GM18867 (cell line): ENCODE measurements around the gene DPYSL3.

Source experiments
- ATAC-seq: cut with Tn5 transposase; IDR thresholded peaks from one replicate; pipeline ENCODE4 v1.9.1; 2021; ENCODE audit warnings: mild to moderate bottlenecking, moderate library complexity; ENCODE audit not compliant: unreplicated experiment

The DPYSL3 gene

GRCh38 chr5:147515269-147515668 lies 5.4 kb upstream of the DPYSL3 start:
- no peak for ATAC-seq

GRCh38 chr5:147512659-147513379 lies 3.0 kb upstream of the DPYSL3 start:
- no peak for ATAC-seq

- no peak for ATAC-seq
These were observed 1.0 kb upstream of the DPYSL3 start for GRCh38 chr5:147510885-147511284.

- no peak for ATAC-seq
These were observed 693 bp downstream of the DPYSL3 start for GRCh38 chr5:147509041-147509709.

- no peak for ATAC-seq
These were observed 1.2 kb downstream of the DPYSL3 start for GRCh38 chr5:147508711-147509040.

- no peak for ATAC-seq
These were observed 2.3 kb downstream of the DPYSL3 start for GRCh38 chr5:147507480-147508126.

- ATAC-seq: no peak
These were observed 5.3 kb downstream of the DPYSL3 start for GRCh38 chr5:147504535-147504934.

- ATAC-seq: no peak
These were observed 5.9 kb downstream of the DPYSL3 start for GRCh38 chr5:147504011-147504410.

GRCh38 chr5:147490989-147491388 lies 18.9 kb downstream of the DPYSL3 start:
- ATAC-seq: no peak

GRCh38 chr5:147487031-147487750 lies 22.7 kb downstream of the DPYSL3 start:
- no peak for ATAC-seq

GRCh38 chr5:147485814-147486213 lies 24.1 kb downstream of the DPYSL3 start:
- no peak for ATAC-seq

- ATAC-seq: no peak
These were observed 24.8 kb downstream of the DPYSL3 start for GRCh38 chr5:147485046-147485445.

GRCh38 chr5:147484708-147485020 lies 25.2 kb downstream of the DPYSL3 start:
- ATAC-seq: no peak

- no peak for ATAC-seq
These were observed 25.7 kb downstream of the DPYSL3 start for GRCh38 chr5:147483961-147484707.

GRCh38 chr5:147483188-147483790 lies 26.6 kb downstream of the DPYSL3 start:
- no peak for ATAC-seq

GRCh38 chr5:147482706-147483180 lies 27.1 kb downstream of the DPYSL3 start:
- no peak for ATAC-seq

GRCh38 chr5:147481874-147482705 lies 27.8 kb downstream of the DPYSL3 start:
- ATAC-seq: peak; percentile 87

GRCh38 chr5:147481376-147481775 lies 28.5 kb downstream of the DPYSL3 start:
- ATAC-seq: peak; percentile 17

- ATAC-seq: no peak
These were observed 29.9 kb downstream of the DPYSL3 start for GRCh38 chr5:147479949-147480348.

- no peak for ATAC-seq
These were observed 30.4 kb downstream of the DPYSL3 start for GRCh38 chr5:147479444-147479843.
